NCI-H2196 (cell line): ENCODE measurements around the gene EEF1G.
"Not testable (repeated sequence)": the region's sequence is repeated elsewhere in the genome, so short reads cannot be mapped to it uniquely, and the experiment has no call there.

Experiments
- DNase-seq: peaks from one replicate; lab custom pipeline; 2025; ENCODE audit not compliant: unreplicated experiment; lab: John Stamatoyannopoulos, UW

EEF1G gene

DNA sequence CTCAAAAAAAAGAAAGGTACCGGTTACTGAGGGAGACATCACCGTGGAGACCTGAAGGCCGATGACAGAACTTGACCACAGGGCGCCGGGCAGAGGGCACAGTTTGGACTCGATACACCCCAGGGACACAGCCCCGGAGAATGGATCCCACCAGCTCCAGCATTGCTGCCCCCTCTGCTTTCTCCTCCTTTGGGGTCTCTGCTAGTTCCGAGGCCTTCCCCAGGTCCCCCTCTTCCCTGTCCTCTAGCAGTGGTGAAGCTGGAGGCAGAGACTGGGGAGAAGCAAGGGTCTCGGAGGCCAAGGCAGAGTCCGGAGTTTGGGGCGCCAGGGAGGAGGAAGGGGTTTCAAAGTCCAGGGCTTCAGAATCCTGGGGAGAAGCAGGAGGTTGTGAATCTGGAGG, 4.8 kb upstream of the EEF1G start:
- DNase-seq, result no peak

DNA sequence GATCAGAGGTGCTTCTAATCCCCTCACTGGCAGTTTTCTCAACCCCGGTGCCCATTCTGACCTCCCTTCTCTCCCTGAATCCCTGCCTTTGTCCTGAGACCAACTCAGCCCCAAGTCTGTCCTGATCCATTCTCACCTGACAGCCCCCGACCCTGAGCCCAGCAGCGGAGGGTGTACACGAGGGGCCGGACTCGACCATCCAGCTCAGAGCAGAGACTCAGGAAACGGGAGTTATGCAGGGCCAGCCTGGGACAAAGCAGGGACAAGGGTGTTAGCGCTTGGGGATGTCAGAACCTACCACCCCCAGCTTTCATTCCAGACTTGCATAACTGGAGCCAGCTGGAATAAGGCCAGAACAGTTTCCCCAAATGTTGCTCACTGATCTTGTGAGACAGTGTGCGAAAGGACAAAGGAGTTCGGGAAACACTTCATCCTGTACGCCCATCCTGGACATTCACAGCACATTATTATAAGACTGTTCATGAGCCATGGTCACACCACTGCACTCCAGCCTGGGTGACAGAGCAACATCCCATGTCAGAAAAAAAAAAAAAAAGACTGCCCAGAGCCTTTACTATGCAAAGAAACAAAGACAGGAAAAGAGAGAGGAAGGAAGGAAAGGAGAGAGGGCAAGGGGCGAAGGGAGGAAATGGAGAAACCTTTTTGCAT, 3.5 kb upstream of the EEF1G start:
- DNase-seq, result no peak

DNA sequence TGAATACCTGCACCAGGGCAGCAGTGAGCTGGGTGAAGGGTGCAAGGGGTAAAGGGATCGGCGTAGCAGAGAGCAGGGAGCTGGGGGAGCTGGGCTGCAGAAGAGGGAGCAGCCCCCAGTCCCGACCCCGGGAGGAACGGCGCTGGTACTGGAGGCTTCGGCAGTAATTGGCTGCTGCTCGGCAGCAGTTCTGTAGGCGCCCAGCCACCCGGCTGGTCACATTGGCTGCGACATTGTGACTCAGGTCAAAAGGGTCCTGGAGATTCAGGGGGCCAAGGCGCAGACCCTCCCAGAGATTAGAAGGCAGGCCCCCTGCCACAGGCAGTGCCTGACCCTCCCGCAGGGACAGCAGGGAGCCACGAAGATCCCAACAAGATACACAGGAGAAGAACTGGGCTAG, 2.1 kb upstream of the EEF1G start:
- DNase-seq, result no peak

DNA sequence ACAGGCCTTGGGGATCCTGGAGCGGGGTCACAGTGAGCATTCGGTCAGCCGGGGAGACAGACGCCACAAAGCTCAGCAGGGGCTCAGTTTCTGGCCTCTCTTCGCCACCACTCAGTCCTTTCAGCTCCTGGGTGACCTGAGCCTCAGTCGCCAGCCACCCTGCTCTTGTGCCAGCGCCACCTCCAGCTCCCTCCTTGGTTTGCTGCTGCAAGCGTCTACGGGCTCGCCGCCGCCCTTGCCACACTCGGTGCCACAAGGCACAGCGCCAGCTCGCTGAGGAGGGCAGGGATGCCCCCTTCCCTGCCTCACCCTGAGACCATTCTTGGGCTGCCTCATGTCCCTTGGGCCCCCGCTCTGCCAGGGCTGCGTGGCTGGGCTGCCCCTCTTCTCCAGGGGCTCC, 1.5 kb upstream of the EEF1G start:
- no peak for DNase-seq

DNA sequence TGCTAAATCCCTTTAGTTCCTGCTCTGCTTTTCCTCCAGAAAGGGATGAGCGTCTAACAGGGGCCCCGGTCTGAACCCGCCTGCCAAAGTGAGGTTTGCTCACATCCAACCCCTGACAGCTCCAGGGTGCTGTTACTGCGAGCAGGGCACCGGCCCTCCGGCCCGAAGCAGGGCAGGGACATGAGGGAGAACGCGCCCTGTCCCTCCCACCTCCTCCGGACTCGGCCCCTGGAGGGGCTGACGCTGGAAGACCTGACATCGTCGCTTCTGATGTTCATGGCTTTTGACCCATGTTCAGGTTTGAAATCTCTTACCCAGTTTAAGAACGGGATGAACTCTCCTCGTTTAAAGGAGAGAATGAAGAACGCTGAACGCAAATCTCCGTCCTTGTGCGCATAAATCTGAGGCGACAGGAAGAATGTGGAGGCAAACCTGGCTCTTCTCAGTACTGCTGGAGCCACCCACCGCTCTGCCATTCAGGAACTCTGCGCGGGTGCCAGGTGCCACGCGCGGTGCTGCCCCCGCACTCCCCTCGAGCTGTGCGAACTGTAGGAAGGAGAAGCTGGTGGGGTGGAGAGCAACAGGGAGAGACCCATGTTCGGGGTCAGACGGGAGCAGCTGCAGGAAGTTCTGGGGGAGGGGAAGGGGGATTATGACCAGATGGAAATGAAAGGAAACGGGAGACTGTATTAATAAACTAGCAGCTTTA, 826 bp upstream of the EEF1G start:
- peak; percentile 18 for DNase-seq

DNA sequence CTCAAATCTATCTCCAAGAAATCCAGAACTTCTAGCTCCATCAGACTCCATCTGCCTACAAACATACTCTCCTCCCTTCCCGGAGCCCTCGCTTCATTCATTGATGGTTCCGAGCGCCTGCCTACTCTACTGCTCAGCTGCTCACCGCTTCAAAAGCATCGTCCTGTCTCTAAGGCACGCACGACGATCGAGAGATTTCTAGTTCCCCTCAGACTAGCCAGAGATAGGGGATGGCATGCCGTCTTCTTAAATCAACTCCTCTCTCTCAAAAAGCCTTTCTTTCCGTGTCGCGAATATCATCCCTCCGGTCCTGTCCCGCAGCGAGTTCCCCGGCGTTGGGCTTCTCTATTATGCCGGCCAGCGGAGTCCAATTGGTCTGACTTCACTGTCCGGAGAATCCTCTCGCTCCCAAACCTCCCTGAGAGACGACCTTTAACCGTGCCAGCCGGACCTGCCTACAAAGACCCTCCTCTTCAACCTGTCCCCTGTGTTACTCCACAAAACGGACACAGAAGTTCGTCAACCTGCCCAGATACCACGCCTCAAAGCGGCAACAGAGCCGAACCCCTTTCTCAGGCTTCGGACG, 592 bp downstream of the EEF1G start:
- no peak for DNase-seq

DNA sequence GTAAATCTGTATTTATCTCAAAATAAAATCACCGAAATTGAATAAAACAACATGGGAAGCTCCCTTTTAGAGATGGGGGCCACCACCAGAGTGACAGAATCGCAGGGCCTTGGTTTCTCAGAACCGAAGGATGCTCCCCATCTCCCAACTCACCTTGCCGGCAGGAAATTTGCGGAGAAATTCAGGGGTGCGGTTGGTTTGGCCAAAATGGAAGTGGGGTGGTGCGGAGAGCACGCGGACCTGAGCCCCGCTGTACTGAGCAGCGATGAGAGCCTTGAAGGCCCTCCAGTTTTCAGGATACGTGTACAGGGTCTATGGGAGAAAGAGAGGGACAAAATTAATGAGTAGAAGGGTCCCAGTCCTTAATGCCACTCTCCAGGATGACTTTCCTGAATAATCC, 1.3 kb downstream of the EEF1G start:
- DNase-seq, result no peak

DNA sequence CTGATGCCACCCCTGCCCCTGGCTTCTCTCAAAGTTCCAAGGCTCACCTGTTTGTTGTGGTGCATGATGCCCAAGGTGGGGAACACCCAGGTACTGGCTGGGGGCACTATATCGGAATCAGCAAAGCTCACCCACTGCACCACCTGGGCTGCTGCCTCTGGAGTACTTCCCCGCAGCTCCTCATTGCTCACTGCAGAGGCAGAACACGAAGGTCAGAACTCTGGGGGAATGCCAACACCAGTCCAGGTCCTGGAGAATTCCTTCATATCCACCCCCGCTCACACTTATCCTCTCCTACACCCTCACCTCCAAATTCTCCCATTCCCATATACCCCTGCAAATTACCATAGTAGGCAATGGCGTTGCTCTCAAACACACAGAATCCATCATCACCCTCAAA, 2.2 kb downstream of the EEF1G start:
- not testable (repeated sequence) for DNase-seq

DNA sequence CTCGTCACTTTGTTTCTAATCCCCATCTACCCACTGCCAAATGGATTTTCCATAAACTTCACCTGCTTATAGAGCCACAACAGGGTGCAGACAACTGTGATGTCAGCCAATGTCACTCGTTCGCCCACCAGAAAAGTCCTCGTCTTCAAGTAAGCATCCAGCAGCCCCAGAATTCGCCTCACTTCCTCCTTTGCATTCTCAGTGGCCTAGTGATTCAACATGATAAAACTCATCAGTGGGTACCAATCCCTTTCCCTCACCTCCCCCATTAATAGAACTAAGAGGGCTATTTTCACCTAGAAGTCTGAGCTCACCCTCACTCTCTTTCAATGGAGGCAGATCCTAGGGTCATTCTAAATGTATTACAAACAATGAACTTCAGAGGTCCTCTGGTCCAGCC, 2.8 kb downstream of the EEF1G start:
- not testable (repeated sequence) for DNase-seq

DNA sequence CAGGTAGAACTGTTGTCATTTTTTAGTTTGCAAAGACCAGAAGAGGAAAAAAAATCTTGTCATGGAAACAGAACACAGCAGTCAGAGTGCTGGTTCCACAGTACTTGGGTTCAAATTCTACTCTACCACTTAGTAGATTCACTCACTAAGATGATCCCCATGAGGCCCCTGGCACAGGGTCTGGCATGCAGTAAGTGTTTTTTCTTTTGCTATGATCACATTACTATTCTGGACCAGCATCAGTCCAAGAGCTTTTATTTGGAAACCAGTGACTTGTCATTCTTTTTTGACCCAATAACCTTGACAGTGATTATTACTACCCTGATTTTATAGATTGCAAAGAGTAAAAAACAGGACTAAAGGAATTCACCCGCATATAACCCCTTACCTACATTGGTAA, 4.1 kb downstream of the EEF1G start:
- DNase-seq, result no peak

DNA sequence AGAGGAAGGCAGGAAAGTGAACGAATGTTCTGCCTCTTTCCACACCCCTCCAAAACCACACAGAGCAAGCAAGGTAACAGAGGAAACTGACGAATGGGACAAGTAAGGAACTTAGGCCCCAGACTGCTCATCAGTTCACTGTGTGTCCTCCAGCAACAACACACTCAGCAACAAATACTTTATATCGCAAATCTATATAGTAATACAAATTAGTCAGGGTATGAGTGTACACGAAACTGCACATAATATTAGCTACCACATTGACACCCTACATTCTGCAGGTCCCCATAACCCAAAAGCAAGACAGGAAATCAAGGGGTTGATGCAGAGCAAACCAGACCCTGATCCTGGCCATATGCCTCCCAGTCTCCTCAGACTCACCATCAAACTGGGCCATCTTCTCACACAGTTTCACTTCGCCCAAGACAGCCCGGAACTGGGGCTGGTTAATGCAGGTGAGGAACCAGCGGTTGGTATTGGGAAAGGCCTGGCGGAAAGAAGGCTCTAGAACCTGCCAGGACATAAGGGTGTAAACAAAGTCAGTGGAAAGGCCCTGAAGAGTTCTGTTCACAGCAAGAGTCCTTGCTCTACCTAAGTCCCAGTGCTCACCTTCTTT, 6.6 kb downstream of the EEF1G start:
- no peak for DNase-seq

DNA sequence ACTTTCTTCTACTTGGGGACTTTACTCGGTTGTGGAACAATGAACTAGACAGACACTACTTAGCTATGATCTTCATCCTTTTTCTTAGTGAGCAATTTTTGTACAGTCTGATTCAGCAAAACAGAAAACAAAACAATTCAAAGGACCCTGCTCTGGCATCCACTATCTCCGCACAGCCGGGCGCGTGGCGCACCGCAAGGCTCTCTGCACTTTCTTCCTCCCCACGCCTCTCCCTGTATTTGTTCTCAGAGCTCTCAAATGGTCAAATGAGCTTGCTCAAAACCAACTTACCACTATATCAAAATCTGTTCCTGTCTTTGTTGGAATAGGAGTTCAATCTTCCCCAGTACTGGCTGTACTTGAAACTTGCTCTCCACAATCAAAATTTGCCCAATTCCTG, 7.4 kb downstream of the EEF1G start:
- DNase-seq, result no peak

DNA sequence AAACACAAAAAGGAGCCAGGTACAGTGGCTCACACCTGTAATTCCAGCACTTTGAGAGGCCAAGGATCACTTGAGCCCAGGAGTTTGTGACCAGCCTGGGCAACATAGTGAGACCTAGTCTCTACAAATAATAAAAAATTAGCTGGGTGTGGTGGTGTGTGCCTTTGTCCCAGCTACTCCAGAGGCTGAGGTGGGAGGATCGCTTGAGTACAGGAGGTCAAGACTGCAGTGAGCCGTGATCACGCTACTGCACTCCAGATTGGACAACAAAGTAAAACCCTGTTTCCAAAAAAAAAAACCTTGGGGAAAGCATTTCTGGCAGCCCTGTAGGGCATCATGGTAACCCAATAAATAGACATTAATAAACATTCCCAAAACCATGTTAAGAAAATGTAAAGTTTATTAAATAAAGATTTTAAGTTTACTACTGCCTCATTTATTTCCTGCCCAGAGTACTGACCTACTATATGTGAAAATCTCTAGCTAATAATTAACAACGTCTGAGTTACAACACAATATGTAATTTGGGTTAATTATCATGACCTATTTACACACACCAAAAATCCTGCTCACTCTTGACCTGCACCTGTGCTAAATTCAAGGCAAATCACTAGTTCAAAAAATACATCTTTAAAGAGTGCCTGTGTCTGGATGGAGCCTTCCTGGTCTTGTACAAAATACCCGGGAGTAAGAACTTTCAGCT, 8.4 kb downstream of the EEF1G start:
- no peak for DNase-seq

DNA sequence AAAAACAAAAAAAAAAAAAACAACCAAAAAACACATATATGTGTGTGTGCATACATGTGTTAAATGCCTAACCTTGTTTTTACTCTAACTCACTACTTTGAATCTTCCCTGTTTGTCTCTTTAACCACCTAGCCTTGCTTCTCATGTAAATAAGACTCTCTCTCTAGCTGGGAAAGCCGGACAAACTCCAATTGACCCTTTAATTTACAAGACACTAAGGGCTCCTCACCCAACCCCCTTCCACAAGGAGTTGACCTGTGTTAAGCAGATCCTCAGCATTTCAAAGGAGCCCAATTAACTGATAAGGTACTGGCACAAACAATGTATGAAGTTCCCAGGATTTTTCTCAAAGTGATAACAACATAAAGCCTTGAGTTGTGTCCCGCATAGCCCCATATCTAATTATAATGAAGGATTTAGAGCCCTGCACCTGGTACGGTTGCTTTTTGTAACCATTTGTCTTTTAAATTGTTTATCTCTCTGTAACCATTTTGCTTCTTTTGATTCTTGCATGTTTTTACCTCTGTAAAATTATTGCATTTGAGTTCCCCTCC, 11.9 kb downstream of the EEF1G start:
- DNase-seq, result not testable (repeated sequence)

DNA sequence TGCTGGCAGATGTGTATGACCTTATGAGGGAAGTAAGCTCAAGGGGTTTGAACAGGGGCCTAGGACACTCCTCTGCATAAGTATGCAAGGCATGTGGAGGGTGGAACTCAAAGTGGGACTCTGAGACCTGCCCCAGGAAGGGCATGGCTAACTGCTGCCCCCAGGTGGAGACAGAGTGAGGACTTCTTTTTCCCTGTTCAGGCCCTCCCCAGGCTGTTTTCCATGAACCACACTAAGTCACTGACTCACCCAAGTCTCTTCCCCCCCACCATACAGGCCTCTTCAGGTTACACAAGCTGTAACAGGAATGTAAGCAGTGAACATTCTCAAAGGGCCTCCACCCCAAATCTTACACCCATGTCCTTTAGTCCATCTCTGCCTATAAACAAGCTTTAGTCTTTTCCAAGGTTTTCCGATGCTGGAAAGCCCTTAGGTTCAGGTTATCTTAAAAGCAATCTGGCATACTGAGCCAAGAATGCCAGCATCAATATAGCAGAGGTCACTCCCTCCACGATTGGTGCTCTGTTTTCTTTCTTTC, 13.1 kb downstream of the EEF1G start:
- DNase-seq, result peak; percentile 76

DNA sequence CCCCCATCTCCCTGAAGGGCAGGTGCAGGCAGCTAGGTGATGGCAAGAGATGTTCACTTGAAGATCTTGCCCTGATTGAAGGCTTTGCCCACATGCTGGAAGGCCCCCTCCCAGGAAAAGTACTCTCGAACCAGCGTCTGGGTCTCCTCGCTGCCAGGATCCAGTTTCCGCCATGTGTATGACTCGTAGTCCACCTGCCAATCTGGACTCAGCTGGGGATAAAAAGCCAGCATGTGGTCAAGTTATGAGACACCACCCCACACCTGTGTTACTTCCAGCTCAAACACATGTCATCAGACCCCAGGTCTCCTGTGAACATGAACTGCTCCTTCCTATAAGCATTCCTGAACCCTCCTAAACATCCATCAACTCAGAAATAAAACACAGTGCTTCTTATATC, 14.1 kb downstream of the EEF1G start:
- not testable (repeated sequence) for DNase-seq

DNA sequence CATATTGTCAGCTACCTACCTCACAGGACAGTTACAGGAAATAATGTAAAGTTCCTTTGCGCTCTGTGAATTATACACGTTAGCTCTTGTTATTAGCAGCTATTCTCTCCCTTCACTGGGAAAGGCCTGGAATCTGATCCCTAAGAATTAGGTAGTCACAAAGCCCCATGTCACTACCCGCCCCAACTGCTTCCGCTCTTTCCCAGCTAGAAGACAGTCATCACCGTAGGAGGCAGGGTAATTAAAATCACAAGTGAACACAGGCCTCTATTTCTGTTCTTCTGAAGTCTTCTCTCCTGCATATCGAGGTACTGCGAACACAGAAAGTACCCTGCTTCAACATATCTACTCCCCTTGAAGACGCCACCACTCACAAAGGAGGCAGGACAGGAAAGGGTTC, 14.5 kb downstream of the EEF1G start:
- no peak for DNase-seq

DNA sequence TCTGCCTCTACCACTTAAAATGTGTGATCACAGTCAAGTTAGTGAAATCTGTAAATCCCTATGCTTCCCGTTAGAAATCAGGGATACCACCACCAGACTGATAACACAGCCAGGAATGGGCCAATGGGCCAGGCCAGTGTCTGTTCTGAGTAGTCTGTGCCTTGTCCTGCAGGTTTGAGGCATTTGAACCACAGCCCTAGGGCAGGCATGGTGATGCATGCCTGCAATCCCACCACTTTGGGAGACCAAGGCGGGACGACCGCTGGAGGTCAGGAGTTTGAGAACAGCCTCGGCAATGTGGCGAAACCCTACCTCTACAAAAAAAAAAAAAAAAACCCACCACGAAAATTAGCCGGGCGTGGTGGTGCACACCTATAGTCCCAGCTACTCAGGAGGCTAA, 15.0 kb downstream of the EEF1G start:
- no peak for DNase-seq

DNA sequence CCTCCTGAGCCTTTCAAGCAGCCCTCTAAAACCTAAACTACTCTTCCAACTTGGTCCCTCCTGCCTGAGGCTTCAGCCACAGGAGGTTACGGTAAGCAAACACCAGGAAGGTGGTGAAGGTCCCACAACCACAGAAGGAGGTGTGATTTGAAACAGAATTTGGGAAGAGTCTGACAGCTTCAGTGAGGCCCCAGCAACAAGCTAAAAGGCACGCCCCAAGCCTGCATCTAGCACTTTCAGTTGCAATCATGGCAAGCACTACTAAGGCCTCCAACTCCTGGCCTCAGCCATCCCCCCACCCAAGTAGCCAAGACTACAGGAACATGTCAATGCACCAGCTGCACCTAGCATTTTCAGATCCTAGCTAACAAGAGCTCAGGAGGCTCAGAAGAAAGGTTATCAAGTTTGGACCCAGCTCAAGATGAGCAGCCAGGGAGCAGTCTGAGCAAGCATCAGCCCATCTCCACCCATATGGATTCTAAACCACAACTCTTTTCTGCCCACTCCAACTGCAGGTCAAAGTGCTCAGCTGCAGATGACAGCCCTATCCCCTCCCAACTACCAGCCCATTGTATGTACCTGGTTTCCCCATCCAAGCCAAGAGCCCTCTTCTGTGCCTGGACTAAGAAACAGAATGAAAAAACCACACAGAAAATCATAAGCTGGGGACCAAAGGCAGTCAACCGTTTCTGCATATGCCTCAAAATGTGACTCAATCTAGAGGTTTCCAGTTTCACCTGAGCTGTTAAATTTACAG, 16.6 kb downstream of the EEF1G start:
- no peak for DNase-seq
